Activated CD4-positive, alpha-beta T cell treated with anti-CD3 and anti-CD28 coated beads, Interleukin-2, amount 50 U/mL, for 48 hours (primary cell): ENCODE measurements around the gene PHACTR3.

Source experiments
- DNase-seq, 2 experiments: peaks; one replicate each; pipeline ENCODE4 v3.0.0-alpha.2; 2020

The PHACTR3 gene

DNA sequence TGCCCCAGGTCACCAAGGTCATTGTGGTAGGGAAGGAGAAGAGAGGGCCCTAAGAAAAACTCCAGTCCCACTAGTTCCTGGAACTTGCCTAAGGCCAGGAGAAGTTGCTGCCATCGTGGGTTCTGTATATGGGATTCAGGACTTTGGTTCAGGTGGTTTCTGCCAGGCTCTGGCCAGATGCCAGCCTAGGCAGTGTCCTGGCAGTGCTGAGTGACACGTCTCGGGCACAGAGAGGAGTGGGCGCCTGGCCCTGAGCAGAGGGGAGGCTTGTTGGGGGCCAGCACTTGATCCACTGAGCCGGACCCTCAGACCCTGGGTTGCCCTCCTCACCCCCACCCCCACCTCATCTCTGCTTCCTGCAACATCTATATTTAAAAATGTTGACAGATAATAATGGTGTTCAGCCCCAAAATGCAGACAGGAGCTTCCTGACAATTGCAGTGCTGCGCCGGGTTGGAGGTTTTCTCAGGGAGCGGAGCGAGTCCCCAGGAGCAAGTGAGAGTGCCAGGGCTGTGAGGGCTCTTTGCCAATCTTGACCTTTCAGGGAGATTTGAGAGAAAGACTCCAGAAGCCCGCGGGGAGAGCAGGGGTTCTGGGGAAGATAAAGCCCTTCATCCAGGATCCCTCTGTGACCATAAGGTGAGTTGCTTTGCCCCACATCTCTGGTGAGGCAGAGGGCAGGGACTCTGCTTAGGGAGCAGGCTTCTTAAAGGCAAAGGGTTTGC is 71.9 kb downstream of the PHACTR3 start:
- no peak for DNase-seq

DNA sequence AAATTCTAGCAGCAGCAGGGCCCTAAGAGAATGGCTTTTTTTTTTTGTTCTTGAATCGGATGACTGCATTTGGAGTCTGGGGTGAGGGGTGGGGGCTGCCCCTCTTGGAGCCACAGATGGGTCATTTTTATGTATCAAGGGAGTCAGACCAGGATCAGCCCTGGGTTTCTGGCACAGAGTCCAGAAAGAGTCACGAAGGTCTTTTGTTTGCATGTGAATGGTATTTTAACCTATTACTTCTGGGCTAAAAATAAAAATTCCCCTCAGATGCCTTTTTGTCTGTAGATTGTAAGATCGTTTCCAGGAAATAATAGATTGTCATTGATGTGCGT is 72.5 kb downstream of the PHACTR3 start:
- DNase-seq, result no peak

DNA sequence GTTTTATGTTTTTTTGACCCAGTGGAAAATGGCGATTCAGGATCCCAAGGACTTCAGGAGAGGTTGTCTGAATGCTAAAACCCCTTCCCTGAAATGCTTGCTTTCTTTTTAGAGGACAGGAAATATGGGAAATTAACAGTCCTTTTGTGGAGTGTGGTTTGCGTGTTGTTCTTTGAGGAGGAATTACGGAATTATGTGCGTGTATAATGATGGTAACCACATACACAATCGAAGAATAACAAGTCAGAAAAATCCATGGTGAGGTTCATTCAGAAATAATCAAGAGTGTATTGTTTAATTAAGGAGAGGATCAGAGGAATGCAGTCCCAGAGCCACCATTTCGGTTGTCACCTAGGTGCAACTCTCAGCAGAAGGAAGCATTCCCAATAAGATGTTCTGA is 73.2 kb downstream of the PHACTR3 start:
- no peak for DNase-seq

DNA sequence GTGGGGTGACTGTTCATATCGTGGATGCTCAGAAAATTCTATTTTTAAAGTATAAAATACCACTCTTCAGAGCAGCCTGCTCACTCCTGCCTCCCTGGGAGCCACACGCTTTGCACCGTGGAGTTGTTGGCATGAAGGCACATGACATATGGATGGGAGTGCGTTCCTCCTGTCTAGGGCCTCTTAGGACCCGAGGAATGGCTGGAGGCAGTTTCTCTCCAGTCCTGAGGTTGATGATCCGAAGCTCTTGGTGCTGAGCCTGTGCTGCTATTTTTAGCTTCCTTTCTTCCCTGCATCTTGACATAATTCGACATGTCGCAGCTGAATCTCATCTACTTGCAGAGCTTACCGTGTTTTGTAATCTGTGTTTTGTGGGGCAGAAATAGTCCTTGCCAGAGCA is 73.9 kb downstream of the PHACTR3 start:
- no peak for DNase-seq

DNA sequence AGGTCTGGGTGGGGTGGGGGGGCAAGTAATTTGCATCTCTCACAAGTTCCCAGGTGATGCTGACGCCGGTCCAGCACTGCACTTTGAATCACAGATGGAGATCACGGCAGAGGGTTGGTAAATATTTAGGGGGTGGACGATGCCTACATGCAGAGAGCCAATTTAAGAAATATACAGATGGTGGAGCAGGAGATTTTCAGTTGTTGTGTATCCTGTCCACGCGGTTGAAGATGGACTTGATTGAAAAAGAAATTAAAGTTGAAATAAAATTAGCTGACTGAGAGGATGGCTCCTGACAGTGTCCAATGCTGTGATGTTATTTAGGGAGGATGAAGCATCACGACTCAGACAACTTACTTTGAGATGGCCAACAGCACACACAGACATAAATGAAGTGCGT is 74.6 kb downstream of the PHACTR3 start:
- DNase-seq, result no peak

DNA sequence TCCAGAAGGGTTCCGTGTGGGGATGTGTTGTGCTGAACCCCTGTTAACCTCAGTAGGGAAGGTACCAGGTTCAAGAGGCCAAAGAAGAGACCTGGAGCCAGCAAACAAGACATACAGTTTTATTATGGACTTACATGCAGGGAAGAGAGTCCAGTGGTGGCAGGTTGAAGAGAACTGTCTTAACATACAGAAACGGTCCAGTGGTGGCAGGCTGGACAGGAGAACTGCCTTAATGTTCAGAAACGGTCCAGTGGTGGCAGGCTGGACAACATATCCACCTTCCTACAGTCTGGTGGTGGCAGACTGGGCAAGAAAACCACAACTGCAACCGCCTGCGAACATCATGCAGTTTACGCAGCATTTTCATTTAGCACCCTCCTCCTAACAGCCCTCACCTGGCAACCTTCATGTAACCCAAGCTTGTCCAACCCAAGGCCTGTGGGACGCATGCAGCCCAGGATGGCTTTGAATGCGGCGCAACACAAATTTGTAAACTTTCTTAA is 75.9 kb downstream of the PHACTR3 start:
- DNase-seq, result no peak

DNA sequence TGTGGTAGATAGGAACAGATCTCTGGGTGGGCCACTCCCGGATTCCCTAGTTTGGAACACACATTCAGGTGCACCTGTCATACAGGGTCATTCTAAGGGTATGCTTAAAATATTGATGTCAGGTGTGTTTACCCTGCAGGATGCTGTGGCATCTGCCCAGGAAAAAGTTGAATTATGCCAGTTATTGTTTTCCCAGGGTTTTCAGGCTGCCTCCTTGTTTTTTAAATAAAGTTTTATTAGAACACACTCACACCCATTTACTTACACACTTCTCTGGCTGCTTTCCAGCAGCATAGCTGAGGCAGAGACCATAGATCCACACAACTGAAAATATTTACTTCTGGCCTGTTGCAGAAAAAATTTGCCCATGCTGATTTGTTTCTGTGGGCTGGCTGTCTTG is 76.5 kb downstream of the PHACTR3 start:
- DNase-seq, result no peak

DNA sequence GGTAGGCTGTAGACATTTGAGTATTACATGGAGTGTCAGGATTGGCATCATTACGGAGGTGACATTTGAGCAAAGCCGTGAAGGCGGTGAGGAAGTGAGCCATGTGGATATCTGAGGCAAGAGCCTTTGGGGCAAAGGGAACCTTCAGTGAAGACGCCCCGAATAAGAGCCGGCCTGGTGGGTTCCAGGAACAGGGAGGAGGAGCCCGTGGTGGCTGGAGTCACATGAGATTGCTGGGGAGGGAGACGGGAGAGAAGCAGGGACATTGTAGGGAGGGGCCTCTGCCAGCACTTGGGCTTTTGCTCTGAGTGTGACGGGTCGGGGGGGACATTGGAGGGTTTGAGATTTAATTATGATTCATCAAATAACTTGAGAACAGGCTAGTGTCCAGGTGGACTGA is 78.3 kb downstream of the PHACTR3 start:
- no peak for DNase-seq

DNA sequence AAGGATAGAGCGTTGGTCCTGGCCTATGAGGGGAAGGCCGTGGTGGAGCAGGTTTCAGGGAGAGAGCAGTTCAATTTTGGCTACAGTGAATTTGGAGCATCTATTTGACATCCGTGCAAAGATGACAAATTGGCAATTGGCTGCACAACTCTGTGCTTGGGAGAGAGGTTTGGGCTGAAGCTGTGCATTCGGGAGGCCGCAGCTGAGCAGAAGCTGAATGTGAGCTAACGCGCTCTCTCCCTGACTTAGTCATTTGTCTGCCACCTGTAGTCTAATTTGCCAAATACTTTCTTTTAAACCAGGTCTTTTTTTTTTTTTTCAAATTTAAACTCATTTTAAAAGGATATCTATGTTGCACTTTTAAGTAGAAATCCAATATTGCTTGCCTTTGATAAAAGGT is 78.8 kb downstream of the PHACTR3 start:
- DNase-seq, result no peak

DNA sequence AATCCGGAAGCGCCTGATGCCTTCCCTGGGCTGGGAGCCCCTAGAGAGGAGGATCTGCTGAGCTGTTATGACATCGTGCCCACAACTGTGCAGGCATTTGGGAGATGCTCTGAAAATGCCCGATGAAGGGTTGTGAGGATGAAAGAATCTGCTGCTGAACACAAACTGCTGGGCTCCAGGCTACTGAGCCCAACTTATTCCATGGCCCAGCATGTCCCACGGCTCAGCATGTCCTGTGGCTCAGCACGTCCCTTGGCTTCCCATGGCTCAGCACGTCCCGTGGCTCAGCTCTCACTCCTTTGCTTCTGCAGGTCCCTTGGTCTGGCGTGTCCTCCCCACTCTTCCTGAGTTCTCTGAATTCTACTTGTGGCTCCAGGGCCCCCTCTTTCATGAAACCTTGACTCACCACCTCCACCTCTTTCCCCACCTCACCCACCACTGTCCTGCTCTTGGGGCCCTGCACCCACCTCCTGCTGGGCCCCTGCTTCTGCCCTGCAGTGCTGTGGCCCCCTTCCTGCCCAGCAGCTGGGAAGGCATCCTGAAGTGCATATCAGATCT is 80.4 kb downstream of the PHACTR3 start:
- DNase-seq, result no peak

DNA sequence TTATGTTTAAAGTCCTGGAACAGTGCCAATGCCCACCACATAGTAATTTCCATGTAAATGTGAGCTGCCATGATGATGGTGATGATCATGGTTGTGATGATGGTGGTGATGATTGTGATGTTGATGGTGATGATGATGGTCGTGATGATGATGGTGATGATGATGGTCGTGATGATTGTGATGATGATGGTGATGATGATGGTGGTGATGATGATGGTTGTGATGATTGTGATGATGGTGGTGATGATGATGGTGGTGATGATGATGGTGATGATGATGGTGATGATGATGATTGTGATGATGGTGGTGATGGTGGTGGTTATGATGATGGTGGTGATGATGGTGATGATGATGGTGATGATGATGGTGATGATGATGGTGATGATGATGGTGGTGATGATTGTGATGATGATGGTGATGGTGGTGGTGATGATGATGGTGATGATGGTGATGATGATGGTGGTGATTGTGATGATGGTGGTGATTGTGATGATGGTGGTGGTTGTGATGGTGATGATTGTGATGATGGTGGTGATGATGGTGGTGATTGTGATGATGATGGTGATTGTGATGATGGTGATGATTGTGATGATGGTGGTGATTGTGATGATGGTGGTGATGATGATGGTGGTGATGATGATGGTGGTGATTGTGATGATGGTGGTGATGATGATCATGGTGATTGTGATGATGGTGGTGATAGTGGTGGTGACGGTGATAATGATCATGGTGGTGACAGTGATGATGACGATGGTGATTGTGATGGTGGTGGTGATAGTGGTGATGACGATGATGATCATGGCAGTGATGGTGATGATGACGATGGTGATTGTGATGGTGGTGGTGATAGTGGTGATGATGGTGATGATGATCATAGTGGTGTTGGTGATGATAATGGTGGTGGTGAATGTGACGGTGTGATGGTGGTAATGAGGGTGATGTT is 82.3 kb downstream of the PHACTR3 start:
- DNase-seq, result no peak

DNA sequence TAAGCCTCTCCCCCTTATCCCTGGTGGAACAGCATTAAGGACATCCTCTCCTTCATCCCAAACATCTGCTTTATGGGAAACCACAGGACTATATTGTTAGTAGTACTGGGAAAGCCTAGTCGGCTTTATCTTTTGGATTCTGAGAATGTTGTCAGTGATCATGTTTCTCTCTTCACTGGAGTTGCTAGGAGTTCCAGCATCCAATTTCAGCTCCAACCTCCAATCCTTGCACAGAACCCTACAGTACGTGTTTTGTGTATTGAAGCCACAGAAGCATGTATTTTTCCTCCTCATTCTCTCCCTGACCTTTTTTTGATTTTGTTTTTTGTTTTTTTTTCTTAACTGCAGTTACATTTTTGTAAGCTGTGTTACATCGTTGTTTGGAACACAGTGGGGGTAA is 84.0 kb downstream of the PHACTR3 start:
- no peak for DNase-seq

DNA sequence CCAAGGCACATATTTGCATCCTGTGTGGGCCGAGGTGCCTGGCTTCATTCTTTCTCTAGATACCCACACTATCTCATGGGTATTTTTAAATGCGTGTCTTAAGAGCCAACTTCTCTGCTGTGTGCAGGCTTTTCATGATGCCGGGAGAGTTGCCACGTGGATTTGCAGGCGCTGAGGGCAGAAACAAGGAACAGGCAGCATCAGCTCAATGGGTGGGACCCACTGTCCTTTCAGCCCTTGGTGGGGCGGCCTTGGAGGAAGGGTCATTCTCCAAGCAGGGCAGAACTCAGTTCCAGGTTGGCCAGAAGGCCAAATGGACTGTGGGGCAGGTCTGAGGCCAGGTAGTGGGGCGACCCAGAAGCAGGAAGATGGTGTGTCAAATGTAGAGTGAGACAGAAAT is 84.7 kb downstream of the PHACTR3 start:
- DNase-seq, result no peak

DNA sequence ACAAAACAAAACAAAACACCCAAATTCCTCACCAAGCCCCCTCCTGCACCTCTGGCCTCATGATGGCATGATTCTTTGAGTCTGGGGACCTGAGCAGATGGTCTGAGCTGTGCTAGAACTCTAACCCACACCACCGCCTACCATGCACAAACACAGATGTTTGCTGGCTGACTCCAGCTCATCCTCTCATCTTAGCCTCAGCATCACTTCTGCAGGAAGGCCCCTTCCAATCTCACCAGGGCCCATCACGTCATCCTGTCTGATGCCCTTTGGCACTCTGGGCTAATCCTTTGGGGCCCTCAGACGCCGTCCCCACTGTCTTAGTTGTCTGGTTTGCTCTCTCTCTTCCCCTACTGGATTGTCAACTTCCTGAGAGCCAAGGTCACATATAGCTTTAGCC is 85.8 kb downstream of the PHACTR3 start:
- DNase-seq, result no peak

DNA sequence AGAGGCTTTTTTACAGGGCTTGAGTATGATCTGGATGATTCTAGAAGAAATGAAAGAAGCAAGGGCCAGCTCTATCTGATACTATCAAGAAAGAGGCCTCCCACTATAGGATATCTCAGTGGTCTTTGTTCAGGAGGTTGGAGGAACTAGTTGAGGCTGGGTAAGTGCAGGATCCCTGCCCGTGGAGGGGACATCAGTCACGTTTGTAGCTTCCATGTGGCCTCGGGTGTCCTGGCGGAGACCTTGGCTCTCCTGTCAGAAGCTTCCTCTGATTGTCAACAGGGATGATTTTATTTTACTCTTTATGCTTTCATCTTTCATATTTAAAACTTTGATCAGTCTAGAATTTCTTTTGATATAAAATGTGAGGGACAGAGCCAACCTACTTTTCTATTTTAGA is 86.6 kb downstream of the PHACTR3 start:
- DNase-seq, result no peak

DNA sequence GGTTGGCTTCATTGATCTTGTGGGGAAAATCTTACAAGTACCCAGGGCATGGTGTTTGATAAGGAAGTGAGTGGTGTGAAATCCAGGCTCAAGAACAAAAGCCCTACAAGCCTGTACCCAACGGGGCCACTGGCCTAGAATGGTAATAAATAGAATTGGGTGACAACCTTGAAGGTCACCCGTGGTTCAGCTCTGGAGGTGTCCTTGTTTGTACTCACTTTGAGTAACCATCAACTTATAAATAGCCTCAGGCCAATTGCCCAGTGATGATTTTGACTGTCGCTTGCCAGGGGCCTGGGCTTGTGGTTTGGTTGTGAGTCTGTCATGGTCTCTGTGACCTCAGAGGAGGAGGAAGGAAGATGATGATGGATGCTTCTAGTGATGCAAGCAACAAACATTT is 87.8 kb downstream of the PHACTR3 start:
- no peak for DNase-seq

DNA sequence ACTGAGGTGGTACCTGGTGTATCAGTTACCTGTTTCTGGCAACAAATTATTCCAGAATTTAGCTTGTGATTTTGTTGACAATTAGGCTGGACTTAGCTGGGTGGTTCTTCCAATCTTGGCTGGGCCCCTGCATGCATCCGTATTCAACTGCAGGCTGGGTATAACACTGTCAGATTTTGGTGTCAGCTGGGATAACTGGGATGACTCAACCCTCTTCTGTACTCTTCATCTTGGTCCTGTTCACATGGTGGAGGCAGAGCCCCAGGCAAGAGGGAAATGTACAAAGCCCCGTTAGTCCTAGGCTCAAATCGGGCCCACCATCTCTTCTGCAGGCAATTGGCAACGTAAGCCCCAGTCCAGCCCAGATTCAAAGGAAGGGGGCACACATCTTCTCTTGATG is 89.2 kb downstream of the PHACTR3 start:
- no peak for DNase-seq

DNA sequence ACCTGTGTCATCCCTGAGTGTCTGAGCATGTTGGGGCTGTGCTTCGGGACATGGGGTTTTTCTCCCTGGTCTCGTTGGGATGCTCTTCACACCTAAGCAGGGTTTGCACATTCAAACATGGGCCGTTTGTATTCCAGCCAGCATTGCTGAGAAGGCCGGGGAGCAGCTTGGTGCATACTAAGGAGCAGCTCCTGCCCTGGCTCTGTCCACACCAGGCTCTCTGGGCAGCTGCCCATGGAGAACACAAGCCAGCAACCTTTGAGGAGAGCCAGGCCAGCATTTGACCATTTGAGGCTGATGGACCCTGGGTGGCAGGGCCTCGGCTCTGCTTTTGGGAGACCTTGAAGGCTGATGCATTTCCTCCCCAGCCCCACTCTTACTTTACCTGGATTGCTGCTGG is 92.1 kb downstream of the PHACTR3 start:
- DNase-seq, result no peak

DNA sequence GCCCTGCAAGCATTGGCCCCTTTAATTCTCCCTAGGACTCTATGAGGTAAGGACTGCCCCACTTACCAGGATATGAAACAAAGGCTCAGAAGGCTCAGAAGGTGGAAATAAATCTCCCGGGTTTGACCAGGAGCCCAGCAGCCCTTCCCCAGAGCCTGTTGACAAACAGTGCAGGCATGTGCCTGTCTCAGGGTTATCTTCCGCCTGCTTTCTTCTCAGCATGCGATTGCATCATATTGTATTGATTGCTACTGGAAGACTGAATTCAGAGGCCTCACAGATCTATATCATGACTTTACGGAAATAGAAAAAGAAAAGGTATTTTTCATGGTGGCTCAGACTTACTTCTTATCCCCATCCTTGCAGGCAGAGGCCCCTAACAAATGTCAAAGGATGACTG is 92.7 kb downstream of the PHACTR3 start:
- DNase-seq, result no peak

DNA sequence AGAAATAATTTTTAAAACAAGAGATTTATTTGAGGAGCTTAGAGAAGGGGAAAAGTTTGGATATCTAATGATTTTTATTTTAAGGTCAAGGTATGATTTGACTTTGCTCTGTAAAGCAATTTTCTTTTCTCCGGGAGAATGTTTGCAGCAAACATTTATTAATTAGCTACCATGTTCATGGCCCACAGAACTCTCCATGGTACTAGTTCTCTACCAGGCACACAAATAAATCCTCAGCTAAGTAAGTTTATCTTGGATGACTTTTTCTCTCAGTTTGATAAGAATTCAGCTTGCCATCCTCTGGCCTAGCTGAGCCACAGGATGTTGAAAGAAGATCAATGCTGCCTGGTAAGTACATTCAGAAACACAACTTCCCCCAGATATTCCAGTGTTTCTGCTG is 94.3 kb downstream of the PHACTR3 start:
- no peak for DNase-seq

DNA sequence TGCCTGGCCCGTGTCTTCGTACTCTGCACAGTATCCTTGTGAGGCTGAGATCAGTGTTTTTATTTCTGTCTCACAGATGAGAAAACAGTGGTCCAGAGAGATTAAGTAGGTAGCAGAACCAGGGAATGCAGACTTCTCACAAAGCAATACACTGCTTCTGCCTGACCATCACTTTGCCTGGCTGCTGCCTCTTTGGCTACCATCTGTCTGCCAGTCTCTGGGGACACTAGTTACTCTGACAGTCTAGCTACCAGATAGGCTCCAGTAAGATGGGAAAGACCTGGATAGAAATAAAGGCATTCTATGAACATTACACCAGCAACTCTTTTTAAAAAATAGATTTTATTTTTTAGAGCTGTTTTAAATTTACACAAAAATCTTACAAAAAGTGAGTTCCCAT is 96.9 kb downstream of the PHACTR3 start:
- no peak for DNase-seq

DNA sequence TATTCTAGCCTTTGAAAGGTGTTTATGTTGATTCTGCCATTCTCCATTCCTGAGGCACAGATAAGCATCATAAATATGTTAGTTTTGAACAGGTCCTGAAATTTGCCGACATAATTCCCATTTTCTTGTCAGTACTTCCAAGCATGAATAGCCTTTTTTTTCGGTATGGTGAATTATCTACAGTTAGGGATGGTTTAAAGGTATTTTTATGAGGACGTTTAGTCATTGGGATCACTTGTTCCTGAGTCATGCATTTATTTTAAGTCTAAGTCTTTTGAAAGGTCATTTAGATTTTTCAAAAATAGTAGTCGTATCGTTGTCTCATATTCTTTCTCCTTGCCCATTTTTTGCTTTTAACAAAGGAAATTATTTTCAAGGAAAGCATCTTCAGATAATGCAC is 98.7 kb downstream of the PHACTR3 start:
- DNase-seq, result no peak

DNA sequence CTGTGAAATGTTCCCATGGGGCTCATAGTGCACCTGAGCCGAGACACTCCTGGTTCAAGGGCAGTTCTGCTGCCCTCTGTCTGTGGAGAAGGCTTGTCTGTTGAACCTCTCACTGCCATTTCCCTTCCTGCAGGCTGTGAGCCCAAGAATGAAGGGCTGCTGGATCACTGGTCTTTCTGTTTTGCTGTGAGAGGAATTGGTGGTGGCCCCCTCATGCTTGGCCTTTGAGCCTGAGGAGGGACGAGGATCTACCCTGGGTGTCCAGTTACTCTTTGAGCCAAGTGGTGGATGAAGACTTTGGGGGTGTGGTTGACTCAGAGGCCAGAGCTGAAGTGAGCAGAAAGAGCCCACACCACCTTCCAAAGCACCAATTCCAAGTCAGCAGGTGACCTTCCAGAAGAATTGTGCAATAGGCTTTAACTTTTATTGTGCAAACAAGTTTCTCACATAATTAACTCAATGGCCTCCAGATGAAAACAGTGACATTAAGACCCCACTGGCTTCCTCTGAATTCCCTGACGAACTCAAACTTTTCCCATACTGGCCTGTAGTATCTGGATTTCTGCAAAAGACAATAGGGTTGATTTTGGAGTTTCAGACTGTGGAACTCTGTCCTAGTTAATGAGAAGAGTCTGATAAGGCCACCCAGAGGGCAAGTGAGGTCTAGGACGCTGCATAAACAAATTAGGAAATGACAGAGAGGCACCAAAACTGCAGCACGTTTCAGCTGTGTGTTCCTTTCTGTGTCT is 101.5 kb downstream of the PHACTR3 start:
- no peak for DNase-seq

DNA sequence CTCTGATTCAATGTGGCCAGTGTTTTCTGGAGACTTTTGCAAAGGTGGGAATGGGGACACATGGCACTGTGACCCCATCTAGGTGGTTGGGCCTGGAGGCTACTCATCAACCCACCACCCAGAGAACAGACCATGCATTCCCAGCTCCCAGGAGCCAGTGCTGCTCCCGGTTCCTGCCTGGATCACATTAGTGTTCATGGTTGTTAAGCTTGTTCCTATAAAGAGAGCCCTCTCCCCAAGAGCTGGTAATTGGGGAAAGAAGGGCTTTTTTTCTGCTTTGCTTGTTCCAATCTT is 102.0 kb downstream of the PHACTR3 start:
- no peak for DNase-seq
